RWPE1 (cell line): ENCODE measurements around the gene LTBP4.

Source experiments
- CTCF ChIA-PET: fragments of 350-600 bp; sonication (Branson Sonifier 250); formaldehyde crosslinking; extraction: SDS; loops from one replicate; lab custom pipeline; 2021; lab: Yijun Ruan, JAX
- POLR2A ChIA-PET: fragments of 400-600 bp; formaldehyde crosslinking; extraction: SDS; loops from one replicate; lab custom pipeline; 2020; ENCODE audit warnings: antibody characterized with exemption; ENCODE audit not compliant: low non-redundant PET; lab: Yijun Ruan, JAX
- DNase-seq: peaks from one replicate; pipeline ENCODE4 v3.0.0; 2012; ENCODE audit warnings: low spot score
- H3K27ac ChIP-seq: fragments of 450-650 bp; 2 replicates; pipeline ENCODE4 v1.5.1; 2017
- TF ChIP-seq, protein P1 (sequence below): fragments of 450-650 bp; conservative IDR thresholded peaks from 2 replicates; pipeline ENCODE4 v1.5.1; 2017; ENCODE audit warnings: low read depth, mild to moderate bottlenecking

The LTBP4 gene, protein sequence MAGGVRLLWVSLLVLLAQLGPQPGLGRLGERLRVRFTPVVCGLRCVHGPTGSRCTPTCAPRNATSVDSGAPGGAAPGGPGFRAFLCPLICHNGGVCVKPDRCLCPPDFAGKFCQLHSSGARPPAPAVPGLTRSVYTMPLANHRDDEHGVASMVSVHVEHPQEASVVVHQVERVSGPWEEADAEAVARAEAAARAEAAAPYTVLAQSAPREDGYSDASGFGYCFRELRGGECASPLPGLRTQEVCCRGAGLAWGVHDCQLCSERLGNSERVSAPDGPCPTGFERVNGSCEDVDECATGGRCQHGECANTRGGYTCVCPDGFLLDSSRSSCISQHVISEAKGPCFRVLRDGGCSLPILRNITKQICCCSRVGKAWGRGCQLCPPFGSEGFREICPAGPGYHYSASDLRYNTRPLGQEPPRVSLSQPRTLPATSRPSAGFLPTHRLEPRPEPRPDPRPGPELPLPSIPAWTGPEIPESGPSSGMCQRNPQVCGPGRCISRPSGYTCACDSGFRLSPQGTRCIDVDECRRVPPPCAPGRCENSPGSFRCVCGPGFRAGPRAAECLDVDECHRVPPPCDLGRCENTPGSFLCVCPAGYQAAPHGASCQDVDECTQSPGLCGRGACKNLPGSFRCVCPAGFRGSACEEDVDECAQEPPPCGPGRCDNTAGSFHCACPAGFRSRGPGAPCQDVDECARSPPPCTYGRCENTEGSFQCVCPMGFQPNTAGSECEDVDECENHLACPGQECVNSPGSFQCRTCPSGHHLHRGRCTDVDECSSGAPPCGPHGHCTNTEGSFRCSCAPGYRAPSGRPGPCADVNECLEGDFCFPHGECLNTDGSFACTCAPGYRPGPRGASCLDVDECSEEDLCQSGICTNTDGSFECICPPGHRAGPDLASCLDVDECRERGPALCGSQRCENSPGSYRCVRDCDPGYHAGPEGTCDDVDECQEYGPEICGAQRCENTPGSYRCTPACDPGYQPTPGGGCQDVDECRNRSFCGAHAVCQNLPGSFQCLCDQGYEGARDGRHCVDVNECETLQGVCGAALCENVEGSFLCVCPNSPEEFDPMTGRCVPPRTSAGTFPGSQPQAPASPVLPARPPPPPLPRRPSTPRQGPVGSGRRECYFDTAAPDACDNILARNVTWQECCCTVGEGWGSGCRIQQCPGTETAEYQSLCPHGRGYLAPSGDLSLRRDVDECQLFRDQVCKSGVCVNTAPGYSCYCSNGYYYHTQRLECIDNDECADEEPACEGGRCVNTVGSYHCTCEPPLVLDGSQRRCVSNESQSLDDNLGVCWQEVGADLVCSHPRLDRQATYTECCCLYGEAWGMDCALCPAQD (N-terminal part only)

DNA sequence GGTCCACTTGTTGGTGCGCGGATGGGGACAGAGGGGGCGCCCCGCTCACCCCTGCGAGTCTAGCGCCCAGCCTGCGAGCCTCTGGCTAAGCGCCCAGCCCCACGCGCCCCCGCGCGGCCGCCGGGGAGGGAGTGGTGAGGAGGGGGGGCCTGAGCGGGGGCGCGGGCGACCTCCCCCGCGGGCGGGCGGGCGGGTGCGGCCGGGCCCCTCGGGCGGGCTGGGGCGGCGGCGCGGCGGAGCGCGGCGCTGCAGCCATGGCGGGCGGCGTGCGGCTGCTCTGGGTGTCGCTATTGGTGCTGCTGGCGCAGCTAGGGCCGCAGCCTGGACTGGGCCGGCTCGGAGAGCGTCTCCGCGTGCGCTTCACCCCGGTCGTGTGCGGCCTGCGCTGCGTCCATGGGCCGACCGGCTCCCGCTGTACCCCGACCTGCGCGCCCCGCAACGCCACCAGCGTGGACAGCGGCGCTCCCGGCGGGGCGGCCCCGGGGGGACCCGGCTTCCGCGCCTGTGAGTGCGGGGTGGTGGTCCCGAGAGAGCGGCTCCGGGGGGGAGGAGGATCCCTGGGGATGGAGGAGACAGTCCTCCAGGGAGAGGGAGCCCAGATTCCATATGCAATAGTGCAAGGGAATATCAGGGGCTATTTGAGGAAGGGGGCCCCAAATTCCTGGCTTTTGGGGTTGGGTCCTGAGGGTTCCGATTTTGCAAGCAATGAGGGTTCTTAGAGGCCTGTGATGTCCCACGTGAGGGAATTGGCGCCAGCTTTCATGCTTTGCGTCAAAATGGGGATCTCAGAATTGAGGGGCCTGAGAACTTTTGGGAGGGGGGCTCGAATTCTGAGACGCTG, at the start of gene LTBP4:
TSS of gene LTBP4 (plus strand) at position 236 of the 841 bp plus-strand sequence. CDS start at position 255, 19 bp downstream.
- TF ChIP-seq, protein P1, sequence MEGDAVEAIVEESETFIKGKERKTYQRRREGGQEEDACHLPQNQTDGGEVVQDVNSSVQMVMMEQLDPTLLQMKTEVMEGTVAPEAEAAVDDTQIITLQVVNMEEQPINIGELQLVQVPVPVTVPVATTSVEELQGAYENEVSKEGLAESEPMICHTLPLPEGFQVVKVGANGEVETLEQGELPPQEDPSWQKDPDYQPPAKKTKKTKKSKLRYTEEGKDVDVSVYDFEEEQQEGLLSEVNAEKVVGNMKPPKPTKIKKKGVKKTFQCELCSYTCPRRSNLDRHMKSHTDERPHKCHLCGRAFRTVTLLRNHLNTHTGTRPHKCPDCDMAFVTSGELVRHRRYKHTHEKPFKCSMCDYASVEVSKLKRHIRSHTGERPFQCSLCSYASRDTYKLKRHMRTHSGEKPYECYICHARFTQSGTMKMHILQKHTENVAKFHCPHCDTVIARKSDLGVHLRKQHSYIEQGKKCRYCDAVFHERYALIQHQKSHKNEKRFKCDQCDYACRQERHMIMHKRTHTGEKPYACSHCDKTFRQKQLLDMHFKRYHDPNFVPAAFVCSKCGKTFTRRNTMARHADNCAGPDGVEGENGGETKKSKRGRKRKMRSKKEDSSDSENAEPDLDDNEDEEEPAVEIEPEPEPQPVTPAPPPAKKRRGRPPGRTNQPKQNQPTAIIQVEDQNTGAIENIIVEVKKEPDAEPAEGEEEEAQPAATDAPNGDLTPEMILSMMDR: peak; percentile 30; the same call in 1 of the 2 replicates
- ChIA-PET CTCF (interaction anchor here (0.6 to 1.7 kb wide), 7 partner anchors 13 to 161 kb away, joined by 3 to 6 read pairs (median 3); partner anchors contain the start of gene ACTMAP), POLR2A (no interaction called here)
- peak within 1 kb of the TSS; percentile 99 for H3K27ac ChIP-seq
- no peak for DNase-seq

DNA sequence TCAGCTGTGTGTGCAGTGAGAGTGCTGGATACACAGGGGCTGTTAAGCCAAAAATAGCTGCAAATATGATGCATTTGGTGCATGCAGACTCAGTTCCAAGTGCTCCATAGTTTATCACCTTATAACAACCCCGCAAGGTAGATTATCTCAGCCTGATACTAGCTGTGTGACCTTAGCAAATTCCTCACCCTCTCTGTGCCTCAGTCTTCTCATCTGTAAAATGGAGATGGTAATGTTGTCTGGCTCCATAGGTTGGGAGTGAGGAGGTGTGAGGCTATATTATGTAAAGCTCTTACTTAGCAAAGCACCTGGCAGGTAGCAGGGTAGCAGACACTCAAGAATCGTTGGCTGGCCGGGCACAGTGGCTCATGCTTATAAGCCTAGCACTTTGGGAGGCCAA, 48.3 kb upstream of the LTBP4 start:
- ChIA-PET POLR2A (no interaction called here), CTCF (no interaction called here)
- DNase-seq: no peak
- TF ChIP-seq, protein P1: no peak
- H3K27ac ChIP-seq: no peak overlapping the region

DNA sequence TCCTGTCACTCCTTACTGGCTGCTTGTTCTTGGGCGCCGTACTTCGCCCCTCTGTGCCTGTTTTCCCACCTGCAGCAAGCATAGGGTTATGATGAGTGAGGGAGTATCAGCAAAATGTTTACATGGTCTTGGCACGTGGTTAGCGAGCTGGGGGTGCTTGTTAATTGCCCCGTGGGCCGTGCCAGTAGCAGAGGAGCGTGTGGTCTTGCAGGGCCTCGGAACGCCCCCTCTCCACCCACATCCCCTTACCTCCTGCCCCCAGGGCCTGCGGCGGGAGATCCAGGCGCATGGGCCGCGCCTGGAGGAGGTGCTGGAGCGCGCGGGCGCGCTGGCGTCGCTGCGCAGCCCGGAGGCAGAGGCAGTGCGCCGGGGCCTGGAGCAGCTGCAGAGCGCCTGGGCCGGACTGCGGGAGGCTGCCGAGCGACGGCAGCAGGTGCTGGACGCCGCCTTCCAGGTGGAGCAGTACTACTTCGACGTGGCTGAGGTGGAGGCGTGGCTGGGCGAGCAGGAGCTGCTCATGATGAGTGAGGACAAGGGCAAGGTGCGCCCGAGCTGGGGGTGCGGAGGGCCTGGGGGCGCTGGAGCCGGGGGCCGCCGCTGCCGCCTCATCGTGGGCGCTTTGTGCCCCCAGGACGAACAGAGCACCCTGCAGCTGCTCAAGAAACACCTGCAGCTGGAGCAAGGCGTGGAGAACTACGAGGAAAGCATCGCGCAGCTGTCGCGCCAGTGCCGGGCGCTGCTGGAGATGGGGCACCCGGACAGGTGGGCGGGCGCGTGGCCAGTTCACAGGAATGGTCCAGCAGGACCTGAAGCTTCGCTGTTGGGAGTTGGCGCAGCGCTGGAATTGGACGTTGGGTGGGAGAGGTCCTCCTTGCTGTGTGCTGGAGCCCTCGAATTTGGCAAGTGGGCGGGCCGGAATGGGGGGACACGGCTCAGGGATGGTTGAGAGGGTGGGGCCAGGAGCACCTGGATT, 47.0 kb upstream of the LTBP4 start:
- TF ChIP-seq, protein P1: no peak
- DNase-seq: no peak
- CTCF ChIA-PET: interaction anchor here (1.1 to 1.5 kb wide), 2 partner anchors 44 to 46 kb away, joined by 3 to 6 read pairs; no protein-coding TSS in a partner anchor
- no peak overlapping the region for H3K27ac ChIP-seq
- POLR2A ChIA-PET: no interaction called here

DNA sequence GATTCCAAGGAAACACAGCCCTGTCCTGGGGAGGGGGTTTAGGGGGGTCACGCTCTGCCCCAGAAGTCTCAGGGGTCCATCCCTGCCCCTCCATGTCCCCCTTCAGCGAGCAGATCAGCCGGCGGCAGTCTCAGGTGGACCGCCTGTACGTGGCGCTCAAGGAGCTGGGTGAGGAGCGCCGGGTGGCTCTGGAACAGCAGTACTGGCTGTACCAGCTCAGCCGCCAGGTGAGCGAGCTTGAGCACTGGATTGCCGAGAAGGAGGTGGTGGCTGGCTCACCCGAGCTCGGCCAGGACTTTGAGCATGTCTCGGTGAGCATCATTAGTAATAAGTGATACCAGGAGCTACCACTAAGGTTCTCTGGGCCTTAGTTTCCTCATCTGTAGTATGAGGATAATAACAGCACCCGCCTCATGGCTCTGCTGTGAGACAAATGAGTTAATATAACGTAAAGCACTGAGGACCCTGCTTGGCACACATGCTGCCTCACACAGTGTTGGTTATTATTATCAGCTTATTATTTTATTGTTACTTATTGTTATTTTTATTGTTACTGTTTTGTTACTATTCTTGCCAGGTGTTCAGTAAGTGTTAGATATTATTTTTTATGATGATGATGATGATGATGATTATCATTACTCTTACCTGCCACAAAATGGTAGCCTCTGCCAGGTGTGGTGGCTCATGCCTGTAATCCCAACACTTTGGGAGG, 45.0 kb upstream of the LTBP4 start:
- DNase-seq: no peak
- ChIA-PET POLR2A (interaction anchor here (0.6 kb wide), 1 partner anchor 230 kb away, joined by 6 read pairs; no protein-coding TSS in a partner anchor), CTCF (interaction anchor here (0.9 to 1.0 kb wide), 2 partner anchors 15 to 37 kb away, joined by 3 read pairs; no protein-coding TSS in a partner anchor)

More for the DNA sequence above, 45.0 kb upstream of the LTBP4 start:
- TF ChIP-seq, protein P1: no peak
- H3K27ac ChIP-seq: no peak overlapping the region
